HS-27A (cell line): ENCODE results near the gene NECTIN4.
A peak's percentile ranks its signal among the peaks of the same experiment; 100 is the strongest.
"Not testable (repeated sequence)": the region's sequence is repeated elsewhere in the genome, so short reads cannot be mapped to it uniquely, and the experiment has no call there.

Experiments used
- DNase-seq: peaks from one replicate; pipeline ENCODE4 v3.0.0-alpha.2; 2012; ENCODE audit warnings: low read depth, missing footprints

NECTIN4 gene

DNA sequence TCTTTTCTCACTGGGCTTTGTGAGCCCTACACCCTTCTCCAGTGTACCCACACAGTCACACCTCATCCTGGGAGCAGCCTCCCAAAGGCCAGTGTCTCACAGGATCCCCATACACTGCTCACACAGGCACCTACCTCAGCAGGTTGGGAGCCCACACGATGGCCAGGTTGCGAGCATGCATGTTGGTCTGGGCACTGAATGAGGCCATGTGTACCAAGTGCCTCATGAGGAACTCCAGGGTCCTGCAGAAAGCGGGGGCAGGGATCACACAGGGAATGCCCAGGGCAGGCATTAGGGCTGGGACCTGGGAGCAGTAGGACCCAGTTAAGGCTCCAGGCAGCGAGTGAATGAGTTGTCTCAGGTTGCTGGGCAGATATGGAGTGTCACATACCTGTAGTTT, 35.1 kb downstream of the NECTIN4 start:
- DNase-seq: no peak

DNA sequence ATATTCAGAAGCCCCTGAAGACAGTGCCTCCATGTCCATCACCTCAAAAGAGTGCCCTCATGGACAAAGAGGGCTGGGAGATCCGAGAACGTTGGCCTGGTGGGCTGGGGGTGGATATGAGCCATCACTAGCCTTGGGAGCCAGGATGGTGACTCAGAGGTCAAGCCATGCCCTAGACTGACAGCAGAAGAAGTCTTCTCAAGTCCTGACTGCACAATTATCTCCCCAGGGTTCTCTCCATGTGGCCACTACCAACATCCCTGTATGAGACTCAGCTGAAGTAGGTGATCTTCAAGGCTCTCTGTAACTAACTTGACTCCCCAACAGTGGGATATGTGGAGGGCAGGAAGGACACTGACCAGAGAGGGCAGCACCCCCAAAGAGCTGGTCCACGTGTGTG, 36.5 kb downstream of the NECTIN4 start:
- no peak for DNase-seq

DNA sequence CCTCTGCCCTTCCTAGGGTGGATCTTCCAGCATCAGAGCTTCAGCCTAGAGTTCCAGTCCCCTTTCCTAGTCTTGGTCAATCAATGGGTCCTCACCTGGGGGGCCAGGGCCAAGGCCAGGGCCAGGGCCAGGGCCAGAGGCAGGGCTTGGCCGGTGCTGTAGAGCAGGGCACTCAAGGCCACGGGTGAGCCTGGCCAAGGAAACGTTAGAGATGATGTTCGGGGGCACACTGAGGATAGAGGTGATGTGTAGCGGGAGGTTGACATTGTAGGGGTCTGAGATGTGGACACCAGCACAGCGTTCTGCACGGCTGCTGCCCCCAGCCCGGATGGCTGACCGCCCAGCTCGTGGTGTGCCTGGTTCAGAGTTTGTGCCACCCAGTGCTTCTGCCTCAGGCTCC, 38.1 kb downstream of the NECTIN4 start:
- no peak for DNase-seq

DNA sequence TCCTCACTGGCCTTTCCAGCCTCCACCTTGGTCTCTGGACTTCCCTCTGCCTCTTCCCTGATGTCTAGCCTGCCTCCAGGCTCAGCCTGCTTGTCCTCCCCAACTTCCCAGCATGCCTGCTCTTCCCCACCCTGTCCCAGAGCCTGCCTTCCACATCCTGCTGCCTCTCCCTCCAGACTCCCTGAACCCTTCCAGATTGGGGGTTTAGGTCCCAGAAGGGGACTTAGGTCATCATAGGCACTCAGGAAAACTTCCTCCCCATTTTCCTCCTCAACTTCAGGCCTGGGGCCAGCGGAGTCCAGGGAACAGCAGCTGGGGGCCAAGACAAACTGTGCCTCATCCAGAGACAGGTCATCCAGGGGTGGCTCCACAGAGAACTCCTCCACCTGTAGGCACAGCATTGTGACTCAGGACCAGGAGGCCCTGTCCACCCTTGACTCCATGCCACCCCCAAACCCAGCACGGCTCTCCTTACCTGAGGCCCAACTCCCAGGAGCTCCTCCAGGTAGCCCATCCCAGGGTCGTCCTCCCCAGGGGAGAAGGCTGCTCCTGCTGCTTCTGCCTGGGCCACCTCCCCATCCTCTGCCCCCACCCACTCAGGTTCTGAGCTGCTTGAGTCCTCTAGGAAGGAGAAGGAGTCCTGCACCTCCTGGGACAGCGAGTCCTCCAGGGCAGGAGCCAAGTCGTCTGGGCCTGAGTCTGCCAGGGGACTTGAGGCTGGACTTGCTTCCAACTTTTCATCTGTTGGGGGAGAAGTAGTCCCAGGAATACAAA, 40.2 kb downstream of the NECTIN4 start:
- DNase-seq: no peak

DNA sequence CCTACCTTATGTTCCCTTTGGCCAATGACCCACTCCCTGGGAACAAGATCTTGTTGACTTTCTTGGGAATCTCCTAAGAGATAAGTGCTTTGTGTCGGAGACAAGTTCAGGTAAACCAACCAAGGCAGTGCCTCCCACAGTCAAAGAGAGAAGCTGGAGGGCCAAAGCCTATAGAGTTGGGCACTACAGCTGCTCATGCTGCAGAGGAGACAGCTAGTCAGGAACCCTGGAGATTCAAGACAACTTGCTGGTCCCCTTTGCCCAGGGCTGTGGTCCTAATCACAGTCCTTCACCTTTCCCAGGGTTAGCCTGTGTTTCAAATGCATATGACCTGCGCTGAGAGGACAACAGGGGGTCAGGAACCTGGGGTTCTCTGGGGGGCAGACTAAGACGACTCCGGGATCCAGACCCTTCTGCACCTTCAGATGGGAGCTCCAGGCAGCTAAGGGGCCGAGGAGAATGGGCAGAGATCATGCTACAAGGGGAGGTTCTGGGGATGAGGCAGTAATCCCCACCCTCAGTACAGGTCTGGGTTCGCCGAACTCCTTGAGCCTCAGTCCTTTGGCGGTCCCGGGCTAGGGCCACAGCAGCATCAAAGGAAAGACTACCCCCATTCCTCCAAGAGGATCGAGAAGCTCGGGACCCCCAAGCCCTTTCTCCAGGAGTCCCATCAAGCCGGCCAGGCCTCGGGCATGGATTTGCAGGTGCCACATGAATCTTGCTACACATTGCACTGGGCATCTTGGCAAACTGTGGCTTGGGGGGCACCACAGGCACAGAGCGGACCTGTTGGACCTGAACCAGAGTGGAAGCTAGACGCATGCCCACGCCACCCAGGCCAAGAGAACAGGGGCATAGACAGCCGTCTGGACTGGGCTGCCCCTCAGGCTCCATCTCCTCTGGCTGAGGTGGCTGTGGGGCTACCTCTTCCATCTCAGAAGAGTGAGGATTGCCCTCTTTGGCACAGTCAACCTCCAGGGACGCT, 41.6 kb downstream of the NECTIN4 start:
- DNase-seq: no peak

DNA sequence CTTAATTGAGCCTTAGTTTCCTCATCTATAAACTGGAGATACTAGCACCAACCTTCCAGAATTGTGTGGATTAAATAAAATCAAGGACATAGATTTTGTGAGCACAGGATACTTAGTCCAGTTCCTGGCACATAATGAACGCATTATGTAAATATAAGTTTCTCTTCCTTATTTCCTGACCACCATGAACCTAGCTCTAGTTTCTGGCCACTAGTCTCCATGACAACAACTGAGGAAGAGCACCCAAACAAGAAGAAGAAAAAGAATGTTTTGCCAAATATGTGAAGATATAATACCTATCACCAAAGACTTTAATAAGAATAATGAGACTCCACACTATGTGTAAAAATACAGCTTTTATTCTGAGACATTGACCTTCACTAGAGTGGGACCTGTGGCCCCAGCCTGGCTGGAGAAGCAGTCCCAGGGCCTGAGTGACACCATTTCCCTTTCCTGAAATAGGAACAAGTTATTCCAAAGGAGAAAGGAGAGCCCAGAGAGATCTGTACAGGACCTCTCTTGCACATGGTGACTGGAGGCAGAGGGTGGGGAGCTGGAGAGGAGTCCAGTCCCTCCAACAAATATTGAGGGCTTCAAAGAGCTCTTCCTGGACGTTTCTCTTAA, 42.6 kb downstream of the NECTIN4 start:
- DNase-seq: no peak

DNA sequence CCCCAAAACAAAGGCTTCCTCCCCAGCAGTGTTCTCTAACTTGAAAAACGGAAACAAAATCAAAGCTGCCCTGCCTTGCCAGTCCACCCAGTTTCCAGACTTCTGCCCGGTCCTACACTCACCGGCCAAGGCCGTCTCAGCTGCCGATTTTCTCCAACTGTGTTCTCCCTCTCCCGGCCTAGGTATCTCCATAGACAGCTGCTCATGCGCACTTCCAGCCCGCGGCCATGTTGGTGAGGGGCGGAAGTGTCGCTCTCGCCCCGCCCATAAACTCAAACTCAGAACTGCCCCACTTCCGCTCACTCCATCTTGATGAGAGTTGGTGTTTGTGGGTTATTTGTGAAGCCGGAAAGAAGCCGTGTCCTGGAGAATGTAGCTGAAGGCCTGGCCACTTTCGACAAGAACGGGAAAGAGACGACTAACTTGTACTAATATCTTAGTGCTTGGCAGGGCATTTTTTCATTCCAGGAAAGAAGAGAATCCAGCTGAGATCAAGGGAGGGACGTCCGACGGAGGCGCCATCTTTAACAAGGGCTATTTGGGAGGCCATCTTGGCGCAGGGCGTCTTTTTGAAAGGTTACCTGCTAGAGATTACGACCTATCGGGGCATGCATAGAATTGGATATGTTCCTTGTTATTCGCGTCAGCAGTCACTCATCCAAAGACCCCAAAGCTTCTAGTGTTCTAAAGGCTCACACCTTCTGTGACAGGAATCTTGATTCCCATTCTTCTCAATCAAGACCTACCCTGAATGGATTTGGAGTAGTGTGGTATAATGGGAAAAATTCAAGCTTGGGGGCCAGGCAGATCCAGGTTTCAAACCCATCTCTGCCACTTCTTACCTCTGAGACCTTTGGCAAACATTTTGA, 43.4 kb downstream of the NECTIN4 start, which contains the start of gene USF1:
TSS of gene USF1 (minus strand) at position 242 of the 869 bp plus-strand sequence. CDS start 2,702 bp downstream, outside the sequence.
- peak; percentile 85 for DNase-seq

DNA sequence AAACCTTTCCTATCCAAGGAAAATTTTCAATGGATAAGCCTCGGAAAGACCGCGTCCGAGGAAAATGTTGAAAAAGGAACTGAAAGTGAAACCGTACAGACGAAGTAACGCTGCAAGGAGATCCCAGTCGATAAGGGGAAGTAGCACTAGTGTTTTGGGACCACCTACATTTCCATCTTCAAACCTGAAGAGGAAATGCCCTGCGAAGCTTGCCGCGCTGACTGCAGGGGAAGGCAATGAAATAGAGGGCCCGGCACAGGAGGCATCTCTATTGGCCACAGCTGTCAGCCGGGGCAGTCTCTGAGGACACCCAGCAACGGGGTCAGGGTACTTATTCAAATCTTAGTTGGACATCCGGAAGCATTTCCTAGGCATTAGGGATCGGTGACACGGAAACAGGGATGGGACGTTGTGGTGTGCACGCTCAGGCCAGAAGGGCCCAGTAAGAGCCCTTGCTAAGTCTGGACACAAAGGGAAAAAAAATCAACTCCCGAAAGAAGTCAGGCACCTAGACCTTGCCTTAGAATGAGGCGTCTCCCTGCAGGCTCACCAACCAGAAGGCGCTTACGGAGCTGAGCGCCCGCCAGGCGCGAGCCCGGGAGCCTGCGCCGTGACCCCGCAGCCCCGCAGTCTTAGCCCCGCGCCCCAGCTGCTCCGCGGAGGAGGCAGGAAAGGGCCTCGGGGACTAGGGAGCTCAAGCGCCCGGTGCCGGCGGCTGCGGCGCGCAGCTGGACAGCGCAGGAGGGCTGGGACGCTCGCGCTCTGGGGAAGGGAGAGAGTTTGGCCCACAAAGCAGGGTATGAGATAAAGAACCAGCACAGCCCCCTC, 44.2 kb downstream of the NECTIN4 start:
- DNase-seq: no peak

DNA sequence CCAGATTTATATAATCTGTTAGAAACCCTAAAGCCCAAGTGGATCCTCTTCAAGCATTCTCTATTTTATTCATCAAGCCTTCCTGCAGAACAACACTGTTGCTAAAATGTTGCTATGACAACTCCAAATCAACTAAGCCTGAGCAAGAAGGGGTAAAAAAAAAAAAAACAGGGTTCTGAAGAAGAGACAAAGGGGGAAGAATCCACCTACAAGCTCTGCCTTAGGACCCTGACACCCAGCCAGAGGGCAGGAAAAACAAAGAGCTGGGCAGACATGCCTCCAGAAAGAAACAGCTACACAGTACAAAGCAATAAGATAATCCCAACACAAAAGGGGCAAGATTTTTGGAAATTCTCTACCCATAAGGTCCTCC, 44.8 kb downstream of the NECTIN4 start:
- DNase-seq: no peak

DNA sequence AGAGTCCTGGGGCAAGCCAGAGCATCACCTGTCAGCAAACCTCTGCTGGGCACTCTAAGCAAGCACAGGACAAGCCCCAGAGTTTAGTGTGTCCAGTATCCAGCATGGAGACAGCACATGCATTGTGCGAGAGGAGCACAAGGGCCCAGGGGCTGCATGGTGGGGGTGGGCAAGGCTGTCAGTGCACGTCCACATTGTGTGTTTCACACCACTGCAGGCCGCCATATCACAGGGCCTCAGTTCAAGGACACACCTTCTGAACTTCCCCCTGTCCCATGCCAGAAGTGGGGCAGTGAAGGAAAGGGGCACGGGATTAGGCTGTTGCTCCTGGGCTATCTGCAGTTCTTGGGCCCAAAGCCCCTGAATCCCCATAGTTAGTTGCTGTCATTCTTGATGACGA, 49.8 kb downstream of the NECTIN4 start:
- no peak for DNase-seq

DNA sequence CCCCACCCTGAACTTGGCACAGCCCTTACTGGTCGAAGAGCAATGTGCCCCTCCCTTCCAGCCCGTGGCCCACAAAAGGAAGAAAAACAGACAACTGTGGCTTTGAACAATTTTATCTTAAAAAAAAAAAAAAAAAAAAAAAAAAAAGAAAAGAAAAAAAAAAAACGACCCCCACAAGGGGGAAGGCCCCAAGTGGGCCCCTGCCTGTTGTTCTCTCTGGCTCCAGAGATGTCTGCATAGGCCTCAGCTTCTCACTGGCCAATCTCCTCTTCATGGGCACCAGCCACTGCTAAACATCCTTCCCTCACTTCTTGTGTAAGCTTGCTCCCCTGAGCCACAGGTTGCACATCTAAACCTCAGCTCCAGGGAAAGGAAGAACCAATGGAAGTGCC, 50.2 kb downstream of the NECTIN4 start:
- DNase-seq: no peak

DNA sequence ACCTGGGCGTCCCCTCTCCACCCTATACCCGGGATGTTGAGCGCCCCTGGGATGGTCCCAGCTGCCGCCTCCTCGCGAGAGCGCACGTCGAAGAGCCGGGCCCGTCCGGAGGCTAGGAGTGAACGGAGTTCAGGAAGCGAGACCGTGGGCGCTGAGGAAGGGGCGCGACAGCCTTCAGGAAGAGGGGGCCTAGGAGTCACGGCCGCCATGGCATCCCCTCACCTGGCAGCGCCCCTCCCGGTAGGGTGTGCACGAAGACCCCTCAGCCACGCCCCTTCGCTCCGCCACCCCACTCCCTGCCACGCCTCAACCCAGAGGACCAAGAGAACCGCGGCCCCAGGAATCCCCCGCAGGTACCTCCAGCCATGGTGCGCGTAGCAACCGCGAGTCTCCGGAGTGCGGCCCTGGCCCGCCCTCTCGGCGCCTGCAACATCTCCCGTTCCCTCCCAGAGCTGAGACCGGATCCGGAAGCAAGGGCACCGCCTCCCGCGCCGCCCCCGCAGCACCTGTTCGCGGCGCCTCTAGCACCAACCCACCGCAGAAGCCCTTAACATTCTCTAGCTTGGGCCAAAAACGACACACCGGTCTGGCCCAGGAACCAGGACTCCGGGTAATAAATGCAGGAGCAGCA, 50.7 kb downstream of the NECTIN4 start, which contains the start of gene TSTD1:
TSS of gene TSTD1 (minus strand) at position 442 of the 631 bp plus-strand sequence. CDS start at position 367, 75 bp downstream.
- no peak for DNase-seq

DNA sequence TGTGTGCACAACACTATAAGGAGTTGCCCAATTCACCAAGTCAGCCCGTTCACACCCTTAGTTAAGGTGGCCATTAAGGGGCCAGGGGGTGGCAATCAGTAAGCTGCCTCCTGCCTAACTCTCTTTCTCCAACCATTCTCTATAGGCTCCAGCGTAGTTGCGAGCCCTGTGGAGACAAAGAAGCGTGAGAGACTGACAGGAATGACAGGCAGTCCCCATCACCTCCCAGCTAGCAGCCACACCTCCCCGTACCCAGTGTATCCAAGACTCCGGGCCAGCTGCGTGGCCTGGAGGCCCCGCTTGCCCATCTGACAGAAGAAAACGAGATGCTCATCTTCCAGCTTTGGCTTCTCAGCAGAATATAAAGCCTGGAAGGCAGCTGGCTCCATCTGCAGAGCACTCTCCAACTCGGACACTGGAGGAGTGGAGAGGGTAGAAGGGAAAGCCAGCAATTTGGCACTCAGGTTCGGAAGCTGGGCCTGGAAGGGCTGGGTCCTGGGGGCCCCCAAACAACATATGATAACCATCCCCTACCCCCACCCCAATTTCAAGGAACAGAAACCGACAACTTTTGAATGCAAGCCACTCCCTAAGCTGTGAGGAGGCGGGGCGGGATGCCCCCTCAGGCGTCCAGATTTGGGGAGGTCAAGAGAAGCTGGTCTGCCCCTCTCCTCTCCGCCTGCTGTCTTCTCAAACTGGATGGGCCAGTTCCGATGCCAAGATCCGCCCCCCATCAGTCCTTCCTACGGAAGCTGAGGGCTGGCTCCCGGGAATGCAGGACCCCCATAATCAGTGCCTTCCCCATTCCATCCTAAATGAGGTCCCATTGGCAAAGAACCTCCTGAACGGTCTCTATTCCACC, 51.5 kb downstream of the NECTIN4 start:
- no peak for DNase-seq

DNA sequence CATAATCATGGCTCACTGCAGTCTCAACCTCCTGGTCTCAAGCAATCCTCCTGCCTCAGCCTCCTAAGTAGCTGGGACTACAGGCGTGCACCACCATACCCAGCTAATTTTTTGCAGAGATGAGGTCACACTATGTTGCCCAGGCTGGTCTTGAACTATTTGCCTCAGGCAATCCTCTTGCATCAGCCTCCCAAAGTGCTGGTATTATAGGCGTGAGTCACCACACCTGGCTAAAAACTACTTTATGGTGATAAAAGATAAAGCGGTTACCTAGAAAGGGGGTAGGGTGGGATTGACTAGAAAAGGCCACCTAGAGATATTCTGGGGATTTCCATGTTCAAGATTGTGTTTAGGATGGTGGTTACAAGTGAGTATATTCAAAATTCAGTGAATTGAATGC, 55.6 kb downstream of the NECTIN4 start:
- DNase-seq: no peak

DNA sequence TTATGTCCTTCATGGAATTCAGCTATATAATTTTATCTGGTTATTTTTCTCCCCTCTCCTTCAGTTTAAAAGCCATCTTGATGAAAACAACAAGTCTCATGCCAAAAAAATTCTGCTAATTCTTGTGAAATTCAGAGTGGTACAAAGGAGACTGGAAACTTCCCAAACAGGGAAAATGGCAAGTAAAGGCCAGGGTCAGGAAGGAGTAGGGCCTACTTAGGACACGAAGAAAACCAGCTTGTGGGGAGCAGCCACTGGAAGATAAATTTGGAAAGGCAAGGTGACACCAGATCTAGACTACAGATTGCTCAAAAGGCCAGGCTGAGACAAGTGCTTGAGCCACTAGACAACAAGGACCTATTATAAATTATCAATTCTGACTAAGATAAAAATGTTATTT, 56.9 kb downstream of the NECTIN4 start:
- DNase-seq: no peak

DNA sequence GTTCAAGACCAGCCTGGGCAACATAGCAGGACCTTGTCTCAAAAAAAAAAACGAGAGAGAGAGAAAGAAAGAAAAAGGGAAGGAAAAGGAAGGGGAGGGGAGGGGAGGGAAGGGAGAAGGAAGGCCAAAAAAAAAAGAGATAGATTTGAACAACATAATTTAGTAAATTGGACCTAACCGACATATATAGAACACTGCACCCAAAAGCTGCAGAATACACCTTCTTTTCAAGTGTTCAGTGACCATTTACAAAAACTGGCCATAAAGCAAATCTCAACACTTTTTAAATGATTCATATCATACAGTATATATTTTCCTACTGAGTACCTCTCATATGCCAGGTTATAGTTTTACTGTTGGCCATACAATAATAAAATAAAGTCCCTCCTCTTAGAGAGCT, 57.5 kb downstream of the NECTIN4 start:
- DNase-seq: no peak

DNA sequence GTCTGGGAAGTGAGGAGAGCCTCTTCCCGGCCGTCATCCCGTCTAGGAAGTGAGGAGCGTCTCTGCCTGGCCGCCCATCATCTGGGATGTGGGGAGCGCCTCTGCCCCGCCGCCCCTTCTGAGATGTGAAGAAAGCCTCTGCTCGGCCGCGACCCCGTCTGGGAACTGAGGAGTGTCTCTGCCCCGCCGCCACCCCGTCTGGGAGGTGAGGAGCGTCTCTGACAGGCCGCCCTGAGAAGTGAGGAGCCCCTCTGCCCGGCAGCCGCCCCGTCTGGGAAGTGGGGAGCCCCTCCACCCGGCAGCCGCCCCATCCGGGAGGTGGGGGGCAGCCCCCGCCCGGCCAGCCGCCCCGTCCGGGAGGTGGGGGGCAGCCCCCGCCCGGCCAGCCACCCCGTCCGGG, 59.9 kb downstream of the NECTIN4 start:
- DNase-seq: not testable (repeated sequence)

DNA sequence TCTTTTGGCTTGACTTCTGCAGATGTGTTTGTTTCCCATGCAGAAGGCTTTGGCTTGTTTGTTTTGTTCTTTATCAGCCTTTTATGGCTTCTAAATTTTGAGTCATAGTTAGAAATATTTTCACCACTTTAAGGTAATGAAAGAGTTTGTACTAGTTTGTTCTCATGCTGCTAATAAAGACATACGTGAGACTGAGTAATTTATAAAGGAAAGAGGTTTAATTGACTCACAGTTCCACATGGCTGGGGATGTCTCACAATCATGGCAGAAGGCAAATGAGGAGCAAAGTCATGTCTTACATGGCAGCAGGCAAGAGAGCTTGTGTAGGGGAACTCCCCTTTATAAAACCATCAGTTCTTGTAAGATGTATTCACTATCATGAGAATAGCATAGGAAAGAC, 62.4 kb downstream of the NECTIN4 start:
- not testable (repeated sequence) for DNase-seq

DNA sequence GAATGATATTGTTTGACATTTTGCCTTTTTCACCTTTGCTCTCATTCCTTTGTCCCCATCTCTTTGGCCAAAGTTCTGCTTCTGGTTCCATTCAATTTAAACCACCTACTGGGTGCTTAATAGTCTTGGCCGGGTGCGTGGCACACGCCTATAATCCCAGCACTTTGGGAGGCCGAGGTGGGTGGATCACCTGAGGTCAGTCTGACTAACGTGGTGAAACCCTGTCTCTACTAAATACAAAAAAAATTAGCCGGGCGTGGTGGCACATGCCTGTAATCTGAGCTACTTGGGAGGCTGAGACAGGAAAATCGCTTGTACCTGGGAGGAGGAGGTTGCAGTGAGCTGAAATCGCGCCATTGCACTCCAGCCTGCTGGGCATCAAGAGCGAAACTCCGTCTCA, 66.9 kb downstream of the NECTIN4 start:
- not testable (repeated sequence) for DNase-seq
